Esophagus muscularis mucosa (tissue), 4 donors: ENCODE results near the gene DYNC1LI2. TPM values are rescaled to one million over a fixed set of nuclear protein-coding genes. Genes with fewer than 3 reads are reported as not detected.

Experiments used
- DNase-seq: peaks from one replicate; pipeline ENCODE4 v3.0.0-alpha.2; 2017; ENCODE audit errors: extremely low spot score
- H3K27ac ChIP-seq, 4 donors: fragments of 200-600 bp; sonication (generic); replicated peaks in 1 of 4; 1 replicate in 3 of 4; 2 replicates in 1 of 4; pipeline ENCODE4 v1.5.1; 2016 to 2019; ENCODE audit warnings: mild to moderate bottlenecking in 1 of 4
- H3K27me3 ChIP-seq, 4 donors: fragments of 200-600 bp; sonication (generic); one replicate each; pipeline versions ENCODE4 v1.5.1 to v1.6.0; 2016 to 2019
- H3K36me3 ChIP-seq, 4 donors: fragments of 200-600 bp; sonication (generic); one replicate each; pipeline ENCODE4 v1.5.1; 2016 to 2019
- H3K4me1 ChIP-seq, 4 donors: fragments of 200-600 bp; sonication (generic); one replicate each; pipeline ENCODE4 v1.5.1; 2016 to 2019
- H3K4me3 ChIP-seq, 4 donors: fragments of 200-600 bp; sonication (generic); 1 replicate in 2 of 4; 2 replicates in 2 of 4; pipeline ENCODE4 v1.5.1; 2016 to 2019; ENCODE audit warnings: mild to moderate bottlenecking in 4 of 4, moderate library complexity in 1 of 4
- H3K9me3 ChIP-seq, 4 donors: fragments of 200-600 bp; sonication (generic); 1 replicate in 3 of 4; 2 replicates in 1 of 4; pipeline ENCODE4 v1.5.1; 2016 to 2019
- CTCF ChIP-seq, 3 experiments: fragments of 200-600 bp in 2 of 3; fragments of 450-650 bp in 1 of 3; sonication (generic) in 2 of 3; IDR thresholded peaks; one replicate each; pipeline ENCODE4 v1.5.1; 2017 to 2019; ENCODE audit warnings: antibody characterized with exemption in 3 of 3, mild to moderate bottlenecking in 2 of 3, moderate library complexity in 1 of 3
- EP300 ChIP-seq: sonication (generic); formaldehyde crosslinking; IDR thresholded peaks from one replicate; pipeline ENCODE4 v1.6.1; 2017; ENCODE audit warnings: antibody characterized with exemption
- POLR2A ChIP-seq: fragments of 450-650 bp; IDR thresholded peaks from one replicate; pipeline ENCODE4 v1.6.1; 2017; ENCODE audit warnings: antibody characterized with exemption, moderate library complexity, mild to moderate bottlenecking, low read depth
- POLR2AphosphoS5 ChIP-seq, 2 donors: sonication (generic); formaldehyde crosslinking; IDR thresholded peaks; one replicate each; pipeline ENCODE4 v1.6.1; 2017; ENCODE audit warnings: antibody characterized with exemption in 2 of 2
- WGBS: methylation state at CpG from one replicate; pipeline ENCODE4 v1.1.5; 2018; 5-methylcytosine and 5-hydroxymethylcytosine counted together
- intact Hi-C: fragments of 100-400 bp; cut with DNase I; formaldehyde crosslinking; loops from one replicate; pipeline ENCODE4 v1.15.1; 2023
- total RNA-seq, 4 donors: library from RNA; depleted of rRNA; stranded (reverse); fragments of >200 nt; gene quantifications; one replicate each; pipeline versions ENCODE4 v1.1.0 to v1.2.1, GENCODE V29; 2016

The DYNC1LI2 gene
- total RNA-seq, 4 donors from 2014 or later = 167 to 203 (median 186) TPM

GRCh38 chr16:66787427-66787826, 36.0 kb upstream of the DYNC1LI2 start:
- intact Hi-C loops = no loop called here
- Histone ChIP-seq H3K27ac (no peak overlapping the region), H3K4me1 (no peaks in the 10 kb centered on the region), H3K9me3 (no peaks in the 10 kb centered on the region), H3K4me3 (no peak overlapping the region), H3K36me3 (no peaks in the 10 kb centered on the region), H3K27me3 (peaks cover 0 to 5% (median 0%) of the 10 kb centered on the region in 4 donors)
- no peak for DNase-seq
- TF ChIP-seq EP300 (no peak), CTCF (IDR thresholded peaks at IDR 0.05) (no peak), POLR2AphosphoS5 (IDR thresholded peaks at IDR 0.05) (no peak), POLR2A (no peak)
- WGBS = 91% methylated on average over 2 of the region's 2 CpGs

GRCh38 chr16:66786551-66786950, 35.1 kb upstream of the DYNC1LI2 start:
- TF ChIP-seq POLR2A = no peak
- no peak for TF ChIP-seq EP300
- TF ChIP-seq POLR2AphosphoS5 (IDR thresholded peaks at IDR 0.05) = no peak
- TF ChIP-seq CTCF (IDR thresholded peaks at IDR 0.05) = no peak
- H3K4me1 ChIP-seq = no peaks in the 10 kb centered on the region
- no peak for DNase-seq
- 95% methylated on average over 3 of the region's 3 CpGs for WGBS
- H3K9me3 ChIP-seq = no peaks in the 10 kb centered on the region
- no peaks in the 10 kb centered on the region for H3K36me3 ChIP-seq
- H3K4me3 ChIP-seq = no peak overlapping the region
- intact Hi-C loops = no loop called here
- no peak overlapping the region for H3K27ac ChIP-seq
- peaks cover 0 to 5% (median 0%) of the 10 kb centered on the region in 4 donors for H3K27me3 ChIP-seq

GRCh38 chr16:66776457-66776856, 25.0 kb upstream of the DYNC1LI2 start:
- H3K9me3 ChIP-seq = no peaks in the 10 kb centered on the region
- H3K4me1 ChIP-seq = no peaks in the 10 kb centered on the region
- no peak overlapping the region for H3K27ac ChIP-seq
- intact Hi-C loops = no loop called here
- DNase-seq = no peak
- TF ChIP-seq POLR2AphosphoS5 (IDR thresholded peaks at IDR 0.05) = no peak
- TF ChIP-seq EP300 = no peak
- no peak for TF ChIP-seq POLR2A
- H3K4me3 ChIP-seq = no peak overlapping the region
- H3K27me3 ChIP-seq = no peaks in the 10 kb centered on the region
- no peaks in the 10 kb centered on the region for H3K36me3 ChIP-seq

GRCh38 chr16:66774981-66775380, 23.6 kb upstream of the DYNC1LI2 start:
- no peaks in the 10 kb centered on the region for H3K9me3 ChIP-seq
- intact Hi-C loops = no loop called here

GRCh38 chr16:66758086-66758485, 6.7 kb upstream of the DYNC1LI2 start:
- Histone ChIP-seq H3K4me1 (no peaks in the 10 kb centered on the region), H3K27me3 (no peaks in the 10 kb centered on the region), H3K4me3 (no peak overlapping the region), H3K36me3 (no peaks in the 10 kb centered on the region), H3K9me3 (no peaks in the 10 kb centered on the region), H3K27ac (no peak overlapping the region)
- no peak for DNase-seq
- intact Hi-C loops = no loop called here
- no peak for TF ChIP-seq EP300
- no peak for TF ChIP-seq CTCF (IDR thresholded peaks at IDR 0.05)
- TF ChIP-seq POLR2AphosphoS5 (IDR thresholded peaks at IDR 0.05) = no peak
- TF ChIP-seq POLR2A = no peak

More at GRCh38 chr16:66774981-66775380, 23.6 kb upstream of the DYNC1LI2 start:
- Histone ChIP-seq H3K27ac (no peak overlapping the region), H3K4me1 (no peaks in the 10 kb centered on the region), H3K36me3 (no peaks in the 10 kb centered on the region), H3K27me3 (no peaks in the 10 kb centered on the region), H3K4me3 (no peak overlapping the region)
- 66% methylated on average over 2 of the region's 2 CpGs for WGBS
- TF ChIP-seq EP300 (no peak), CTCF (IDR thresholded peaks at IDR 0.05) (no peak), POLR2AphosphoS5 (IDR thresholded peaks at IDR 0.05) (no peak), POLR2A (no peak)
- DNase-seq = no peak
